SK-N-MC (cell line): ENCODE data around the gene CRK.
A peak's percentile ranks its signal among the peaks of the same experiment; 100 is the strongest.
"Not testable (repeated sequence)": the region's sequence is repeated elsewhere in the genome, so short reads cannot be mapped to it uniquely, and the experiment has no call there.

Source experiments
- DNase-seq: peaks from one replicate; pipeline ENCODE4 v3.0.0-alpha.2; 2011; ENCODE audit warnings: low read depth, low spot score
- H3K27ac ChIP-seq: fragments of 200-600 bp; sonication (generic); 2 replicates; pipeline ENCODE4 v1.5.1; 2016; ENCODE audit warnings: mixed run types
- H3K36me3 ChIP-seq: fragments of 200-600 bp; sonication (generic); 2 replicates; pipeline ENCODE4 v1.6.1; 2017; ENCODE audit warnings: antibody characterized with exemption, low read length, mixed read lengths; ENCODE audit not compliant: insufficient read depth
- H3K4me3 ChIP-seq: fragments of 200-600 bp; sonication (generic); 2 replicates; pipeline ENCODE4 v1.5.1; 2016
- H3K9ac ChIP-seq: fragments of 200-600 bp; sonication (generic); 2 replicates; pipeline ENCODE4 v1.8.0; 2017; ENCODE audit warnings: mixed run types, mixed read lengths; ENCODE audit not compliant: insufficient read length
- H3K9me3 ChIP-seq: fragments of 200-600 bp; sonication (generic); 2 replicates; pipeline ENCODE4 v1.6.1; 2017; ENCODE audit warnings: low read depth, mild to moderate bottlenecking, antibody characterized with exemption, low read length, moderate library complexity, mixed read lengths
- EZH2 ChIP-seq: fragments of 200-600 bp; sonication (generic); IDR thresholded peaks from one replicate; pipeline ENCODE4 v1.6.1; 2017; ENCODE audit warnings: antibody characterized with exemption
- FOXP2 ChIP-seq: optimal IDR thresholded peaks from 2 replicates; pipeline ENCODE3; 2011; ENCODE audit warnings: mild to moderate bottlenecking, moderate library complexity; ENCODE audit not compliant: insufficient read depth; ENCODE audit errors: extremely low read length, control extremely low read depth
- POLR2AphosphoS5 ChIP-seq: IDR thresholded peaks from 2 replicates; pipeline ENCODE4 v1.6.1; 2012; ENCODE audit warnings: mild to moderate bottlenecking, low read depth, low read length, borderline replicate concordance

CRK gene

DNA sequence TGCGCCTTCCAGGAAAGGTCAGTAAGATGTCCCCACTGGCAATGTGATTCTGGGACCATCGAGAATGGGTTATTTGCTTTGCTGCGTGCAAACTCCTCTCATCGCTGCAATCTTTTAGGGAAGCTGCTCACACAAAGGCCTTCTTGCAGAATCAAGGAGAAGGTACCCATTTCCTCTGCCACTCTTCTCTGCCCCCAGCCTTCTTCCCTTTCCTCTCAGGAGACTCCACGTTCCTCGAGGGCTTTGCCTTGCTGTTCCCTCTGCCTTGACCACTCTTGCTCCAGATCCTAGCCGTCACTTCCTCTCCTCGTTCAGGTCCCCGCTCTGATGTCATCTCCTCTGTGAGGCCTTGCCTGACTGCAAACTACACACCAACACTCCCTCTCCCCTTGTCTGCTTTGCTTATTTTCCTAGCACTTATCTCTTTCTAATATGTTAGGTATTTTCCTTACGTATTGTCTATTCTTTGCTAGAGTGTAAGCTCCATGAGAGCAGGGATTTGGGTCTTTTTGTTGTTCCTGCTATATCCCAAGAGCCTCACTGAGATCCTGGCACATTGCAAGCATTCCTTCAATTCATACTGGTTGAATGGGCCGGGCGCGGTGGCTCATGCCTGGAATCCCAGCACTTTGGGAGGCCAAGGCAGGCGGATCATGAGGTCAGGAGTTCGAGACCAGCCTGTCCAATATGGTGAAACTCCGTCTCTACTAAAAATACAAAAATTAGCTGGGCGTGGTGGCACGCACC lies 5.3 kb upstream of the CRK start:
- DNase-seq = no peak
- H3K36me3 ChIP-seq = peaks cover 11% of the 10 kb centered on the region; the same call in 1 of the 2 replicates
- no peak overlapping the region for H3K9ac ChIP-seq
- 0 out of 2 replicates have a peak overlapping the region, but pooled peaks have one; percentile 4 for H3K27ac ChIP-seq
- no peaks in the 10 kb centered on the region for H3K9me3 ChIP-seq
- TF ChIP-seq EZH2 (no peak), POLR2AphosphoS5 (no peak), FOXP2 (no peak)
- H3K4me3 ChIP-seq = no peak overlapping the region

DNA sequence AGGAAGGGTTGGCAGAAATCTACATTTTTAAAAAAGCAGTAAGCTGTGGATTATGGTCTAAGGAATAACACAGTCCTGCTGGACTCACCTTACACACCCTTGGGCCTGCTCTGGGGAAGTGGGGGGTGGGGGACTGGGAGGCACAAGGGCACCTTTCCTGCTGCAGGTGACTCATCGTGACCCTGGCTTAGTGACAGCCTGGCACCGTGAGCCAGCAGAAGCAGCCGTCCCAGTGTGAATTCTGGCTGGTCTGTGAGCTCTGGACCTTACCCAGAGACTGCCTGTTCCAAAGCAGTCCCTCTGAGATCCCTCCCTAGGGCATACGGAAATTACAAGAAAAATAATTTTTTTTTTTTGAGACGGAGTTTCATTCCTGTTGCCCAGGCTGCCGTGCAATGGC lies 4.2 kb upstream of the CRK start:
- Histone ChIP-seq H3K36me3 (peaks cover 11% of the 10 kb centered on the region; the same call in 1 of the 2 replicates), H3K9me3 (no peaks in the 10 kb centered on the region), H3K9ac (no peak overlapping the region), H3K27ac (no peak overlapping the region), H3K4me3 (no peak overlapping the region)
- DNase-seq = no peak
- TF ChIP-seq EZH2 (no peak), POLR2AphosphoS5 (no peak), FOXP2 (no peak)

- peak overlapping the region; percentile 97 for H3K4me3 ChIP-seq
- TF ChIP-seq POLR2AphosphoS5 = no peak
- TF ChIP-seq EZH2 = no peak
- TF ChIP-seq FOXP2 = no peak
- H3K9ac ChIP-seq = peak overlapping the region; percentile 98
- H3K9me3 ChIP-seq = no peaks in the 10 kb centered on the region
- H3K27ac ChIP-seq = peak overlapping the region; percentile 93
- peaks cover 13% of the 10 kb centered on the region for H3K36me3 ChIP-seq
- no peak for DNase-seq
These were observed 688 bp downstream of the CRK start for GRCh38 chr17:1455291-1455796.

- no peak for DNase-seq
- peak overlapping the region; percentile 98 for H3K9ac ChIP-seq
- peak overlapping the region; percentile 97 for H3K4me3 ChIP-seq
- TF ChIP-seq EZH2 (no peak), FOXP2 (no peak), POLR2AphosphoS5 (no peak)
- H3K27ac ChIP-seq = no peak overlapping the region
- peaks cover 17% of the 10 kb centered on the region for H3K36me3 ChIP-seq
- H3K9me3 ChIP-seq = no peaks in the 10 kb centered on the region
These were observed 1.5 kb downstream of the CRK start for GRCh38 chr17:1454541-1454940.

DNA sequence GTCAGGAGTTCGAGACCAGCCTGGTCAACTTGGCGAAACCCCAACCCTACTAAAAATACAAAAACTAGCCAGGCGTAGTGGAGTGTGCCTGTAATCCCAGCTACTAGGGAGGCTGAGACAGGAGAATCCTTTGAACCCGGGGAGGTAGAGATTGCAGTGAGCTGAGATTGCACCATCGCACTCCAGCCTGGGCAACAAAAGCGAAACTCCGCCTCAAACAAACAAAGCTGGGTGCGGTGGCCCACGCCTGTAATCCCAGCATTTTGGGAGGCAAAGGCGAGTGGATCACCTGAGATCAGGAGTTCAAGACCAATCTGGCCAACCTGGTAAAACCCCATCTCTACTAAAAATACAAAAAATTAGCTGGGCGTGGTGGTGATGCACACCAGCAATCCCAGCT lies 2.3 kb downstream of the CRK start:
- H3K4me3 ChIP-seq, DNase-seq, H3K9me3 ChIP-seq, H3K27ac ChIP-seq, H3K9ac ChIP-seq: not testable (repeated sequence)
- H3K36me3 ChIP-seq = peaks cover 23% of the 10 kb centered on the region

DNA sequence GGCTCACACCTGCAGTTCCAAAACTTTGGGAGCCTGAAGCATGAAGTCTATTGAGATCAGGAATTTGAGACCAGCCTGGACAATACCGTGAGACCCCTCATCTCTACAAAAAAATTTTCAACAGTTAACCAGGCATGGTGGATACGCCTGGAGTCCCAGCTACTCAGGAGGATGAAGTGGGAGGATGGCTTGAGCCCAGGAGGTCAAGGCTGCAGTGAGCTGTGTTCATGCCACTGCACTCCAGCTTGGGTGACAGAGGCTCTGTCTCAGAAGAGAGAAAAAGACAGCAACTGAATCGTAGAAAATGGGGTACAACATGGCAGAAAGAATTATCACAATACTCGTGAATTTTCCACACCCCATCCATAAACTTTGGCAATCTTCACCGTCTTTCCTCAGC lies 3.2 kb downstream of the CRK start:
- no peak for DNase-seq
- H3K4me3 ChIP-seq = no peak overlapping the region
- H3K27ac ChIP-seq = no peak overlapping the region
- H3K9me3 ChIP-seq = no peaks in the 10 kb centered on the region
- peaks cover 25% of the 10 kb centered on the region for H3K36me3 ChIP-seq
- TF ChIP-seq EZH2 (no peak), POLR2AphosphoS5 (no peak), FOXP2 (no peak)
- H3K9ac ChIP-seq = no peak overlapping the region

- not testable (repeated sequence) for DNase-seq
These were observed 5.8 kb downstream of the CRK start for GRCh38 chr17:1450261-1450660.

DNA sequence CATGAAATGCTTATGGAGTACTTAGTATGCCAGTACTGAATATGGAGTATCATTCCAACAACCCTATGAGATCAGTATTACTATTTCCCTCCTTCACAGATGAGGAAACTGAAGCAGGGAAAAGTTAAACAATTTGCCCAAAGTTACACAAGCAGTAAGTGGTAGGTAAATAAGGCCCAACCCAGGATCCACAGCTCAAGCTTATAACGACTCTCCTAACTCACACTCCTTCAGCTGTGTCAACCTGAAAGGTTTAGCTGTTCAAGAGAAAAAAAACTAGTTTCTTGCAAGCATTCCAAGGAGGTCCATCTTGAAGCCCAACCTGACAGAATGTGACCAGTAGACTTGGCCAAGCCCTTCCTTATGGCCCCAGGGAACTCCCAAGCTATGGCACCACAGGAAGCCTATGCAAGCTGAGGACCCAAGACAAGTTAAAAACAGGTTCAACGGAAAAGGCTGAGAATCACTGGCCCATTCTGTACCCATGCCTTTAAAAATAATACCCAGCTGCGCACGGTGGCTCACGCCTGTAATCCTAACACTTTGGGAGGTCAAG lies 6.5 kb downstream of the CRK start:
- Histone ChIP-seq H3K27ac (0 out of 2 replicates have a peak overlapping the region, but pooled peaks have one; percentile 22), H3K36me3 (peaks cover 29% of the 10 kb centered on the region), H3K4me3 (no peak overlapping the region), H3K9ac (no peak overlapping the region), H3K9me3 (no peaks in the 10 kb centered on the region)
- DNase-seq = no peak
- TF ChIP-seq EZH2 (no peak), FOXP2 (no peak), POLR2AphosphoS5 (no peak)

More at GRCh38 chr17:1450261-1450660, 5.8 kb downstream of the CRK start:
- not testable (repeated sequence) for H3K4me3 ChIP-seq, H3K9ac ChIP-seq, H3K9me3 ChIP-seq, H3K27ac ChIP-seq
- H3K36me3 ChIP-seq = peaks cover 30% of the 10 kb centered on the region
